ENCODE measurements around the gene RASAL2.

DNA sequence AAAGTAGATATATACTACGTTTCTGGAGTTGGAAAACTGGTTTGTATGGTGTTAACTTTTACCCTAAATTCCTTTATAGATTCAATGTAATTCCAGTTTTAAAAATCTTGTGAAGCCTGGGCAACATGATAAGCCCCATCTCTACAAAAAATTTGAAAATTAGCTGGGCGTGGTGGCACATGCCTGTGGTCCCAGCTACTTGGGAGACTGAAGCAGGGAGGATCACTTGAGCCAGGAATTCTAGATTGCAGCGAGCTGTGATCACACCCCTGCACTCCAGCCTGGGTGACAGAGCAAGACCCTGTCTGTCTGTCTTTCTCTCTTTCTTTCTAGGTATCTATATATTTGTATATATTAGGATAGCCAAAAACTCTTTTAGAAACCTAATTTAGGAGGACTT, 260.9 kb downstream of the RASAL2 start:
- no peak for TF ChIP-seq CTCF (IDR thresholded peaks at IDR 0.05)
- no peak for TF ChIP-seq POLR2A (IDR thresholded peaks at IDR 0.05)
